ENCODE measurements around the gene ROBO2. TPM values are rescaled to one million over a fixed set of nuclear protein-coding genes. Genes with fewer than 3 reads are reported as not detected.
"Not testable (repeated sequence)": the region's sequence is repeated elsewhere in the genome, so short reads cannot be mapped to it uniquely, and the experiment has no call there.

The ROBO2 gene
- total RNA-seq, 1 donor from 2014 or later = 3.9 TPM

GRCh38 chr3:77404871-77405270 lies 365.0 kb downstream of the ROBO2 start:
- no peak for DNase-seq (ENCODE audit: low read depth)

GRCh38 chr3:77407441-77407840 lies 367.5 kb downstream of the ROBO2 start:
- Histone ChIP-seq H3K27me3 (ENCODE audit: control insufficient read depth, insufficient read depth, low read length) (no peaks in the 10 kb centered on the region), H3K36me3 (ENCODE audit: control insufficient read depth, insufficient read depth, low read length) (no peaks in the 10 kb centered on the region), H3K4me3 (ENCODE audit: low read depth, low read length) (no peak overlapping the region)
- no peak for DNase-seq (ENCODE audit: low read depth)
- TF ChIP-seq, protein P1, sequence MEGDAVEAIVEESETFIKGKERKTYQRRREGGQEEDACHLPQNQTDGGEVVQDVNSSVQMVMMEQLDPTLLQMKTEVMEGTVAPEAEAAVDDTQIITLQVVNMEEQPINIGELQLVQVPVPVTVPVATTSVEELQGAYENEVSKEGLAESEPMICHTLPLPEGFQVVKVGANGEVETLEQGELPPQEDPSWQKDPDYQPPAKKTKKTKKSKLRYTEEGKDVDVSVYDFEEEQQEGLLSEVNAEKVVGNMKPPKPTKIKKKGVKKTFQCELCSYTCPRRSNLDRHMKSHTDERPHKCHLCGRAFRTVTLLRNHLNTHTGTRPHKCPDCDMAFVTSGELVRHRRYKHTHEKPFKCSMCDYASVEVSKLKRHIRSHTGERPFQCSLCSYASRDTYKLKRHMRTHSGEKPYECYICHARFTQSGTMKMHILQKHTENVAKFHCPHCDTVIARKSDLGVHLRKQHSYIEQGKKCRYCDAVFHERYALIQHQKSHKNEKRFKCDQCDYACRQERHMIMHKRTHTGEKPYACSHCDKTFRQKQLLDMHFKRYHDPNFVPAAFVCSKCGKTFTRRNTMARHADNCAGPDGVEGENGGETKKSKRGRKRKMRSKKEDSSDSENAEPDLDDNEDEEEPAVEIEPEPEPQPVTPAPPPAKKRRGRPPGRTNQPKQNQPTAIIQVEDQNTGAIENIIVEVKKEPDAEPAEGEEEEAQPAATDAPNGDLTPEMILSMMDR (IDR thresholded peaks at IDR 0.05; ENCODE audit: insufficient read depth, low read length, poor library complexity, severe bottlenecking) = no peak

More at GRCh38 chr3:77404871-77405270, 365.0 kb downstream of the ROBO2 start:
- Histone ChIP-seq H3K4me3 (ENCODE audit: low read depth, low read length) (no peak overlapping the region), H3K36me3 (ENCODE audit: control insufficient read depth, insufficient read depth, low read length) (no peaks in the 10 kb centered on the region), H3K27me3 (ENCODE audit: control insufficient read depth, insufficient read depth, low read length) (no peaks in the 10 kb centered on the region)
- TF ChIP-seq, protein P1 (IDR thresholded peaks at IDR 0.05; ENCODE audit: insufficient read depth, low read length, poor library complexity, severe bottlenecking) = no peak

DNA sequence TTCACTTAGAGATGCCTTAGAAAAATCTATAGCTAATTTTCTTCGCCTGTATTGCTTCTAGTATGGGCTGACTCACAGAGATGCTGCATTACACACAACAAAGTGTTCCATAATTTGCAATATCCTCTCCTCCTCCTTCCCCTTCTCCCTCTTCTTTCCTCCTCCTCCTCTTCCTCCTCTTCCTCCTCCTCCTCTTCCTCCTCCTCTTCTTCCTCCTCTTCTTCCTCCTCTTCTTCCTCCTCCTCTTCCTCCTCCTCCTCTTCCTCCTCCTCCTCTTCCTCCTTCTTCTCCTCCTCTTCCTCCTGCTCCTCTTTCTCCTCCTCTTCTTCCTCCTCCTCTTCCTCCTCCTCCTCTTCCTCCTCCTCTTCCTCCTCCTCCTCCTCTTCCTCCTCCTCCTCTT lies 370.4 kb downstream of the ROBO2 start:
- not testable (repeated sequence) for H3K4me3 ChIP-seq (ENCODE audit: low read depth, low read length); H3K36me3 ChIP-seq (ENCODE audit: control insufficient read depth, insufficient read depth, low read length); H3K27me3 ChIP-seq (ENCODE audit: control insufficient read depth, insufficient read depth, low read length); DNase-seq (ENCODE audit: low read depth)

- peak; percentile 14 for DNase-seq (ENCODE audit: low read depth)
- TF ChIP-seq, protein P1 (IDR thresholded peaks at IDR 0.05; ENCODE audit: insufficient read depth, low read length, poor library complexity, severe bottlenecking) = no peak
- H3K36me3 ChIP-seq (ENCODE audit: control insufficient read depth, insufficient read depth, low read length) = no peaks in the 10 kb centered on the region
- H3K27me3 ChIP-seq (ENCODE audit: control insufficient read depth, insufficient read depth, low read length) = no peaks in the 10 kb centered on the region
- H3K4me3 ChIP-seq (ENCODE audit: low read depth, low read length) = no peak overlapping the region
These were observed 371.4 kb downstream of the ROBO2 start for GRCh38 chr3:77411334-77411733.

DNA sequence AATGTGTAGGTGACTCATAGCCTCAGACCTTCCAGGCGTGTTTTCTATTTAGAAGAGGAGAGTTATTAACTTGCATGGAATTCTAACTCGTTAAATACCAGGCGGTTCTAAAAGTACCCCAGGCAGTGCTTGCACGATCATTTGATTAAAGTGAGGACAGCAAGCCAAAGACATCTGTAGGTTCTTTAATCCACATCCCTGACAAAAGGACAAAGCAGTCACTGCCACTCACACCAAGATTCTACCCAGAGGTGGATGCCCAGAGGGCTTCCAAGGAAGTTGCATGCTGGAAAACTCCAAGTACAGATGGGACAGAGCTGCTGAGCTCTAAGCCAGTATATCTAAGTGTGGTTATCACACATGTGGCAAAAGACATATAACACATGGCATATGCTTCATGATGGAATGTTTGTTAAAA lies 372.1 kb downstream of the ROBO2 start:
- no peak overlapping the region for H3K4me3 ChIP-seq (ENCODE audit: low read depth, low read length)
- peak; percentile 10 for DNase-seq (ENCODE audit: low read depth)

DNA sequence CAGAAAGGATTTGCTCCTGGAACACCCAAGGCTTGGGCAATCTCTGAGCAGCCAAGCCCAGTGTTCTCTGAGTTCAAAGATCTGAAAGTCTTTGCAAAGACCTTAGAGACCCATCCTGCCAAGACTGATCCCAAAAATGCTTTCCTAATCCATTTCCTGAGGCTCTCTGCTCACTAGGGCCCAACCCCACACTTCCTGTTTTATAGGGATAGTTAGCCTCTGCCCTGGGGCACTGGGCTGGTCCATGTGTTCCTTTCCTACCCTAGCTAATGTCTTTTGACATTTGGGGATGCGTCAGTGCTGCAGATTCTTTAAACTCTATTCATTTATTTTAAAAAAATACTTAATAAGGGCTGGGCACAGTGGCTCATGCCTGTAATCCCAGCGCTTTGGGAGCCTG lies 372.7 kb downstream of the ROBO2 start:
- TF ChIP-seq, protein P1 (IDR thresholded peaks at IDR 0.05; ENCODE audit: insufficient read depth, low read length, poor library complexity, severe bottlenecking) = no peak
- H3K4me3 ChIP-seq (ENCODE audit: low read depth, low read length) = no peak overlapping the region

More for the DNA sequence above, 372.1 kb downstream of the ROBO2 start:
- Histone ChIP-seq H3K36me3 (ENCODE audit: control insufficient read depth, insufficient read depth, low read length) (no peaks in the 10 kb centered on the region), H3K27me3 (ENCODE audit: control insufficient read depth, insufficient read depth, low read length) (no peaks in the 10 kb centered on the region)
- TF ChIP-seq, protein P1 (IDR thresholded peaks at IDR 0.05; ENCODE audit: insufficient read depth, low read length, poor library complexity, severe bottlenecking) = no peak

More for the DNA sequence above, 372.7 kb downstream of the ROBO2 start:
- Histone ChIP-seq H3K27me3 (ENCODE audit: control insufficient read depth, insufficient read depth, low read length) (no peaks in the 10 kb centered on the region), H3K36me3 (ENCODE audit: control insufficient read depth, insufficient read depth, low read length) (no peaks in the 10 kb centered on the region)
- no peak for DNase-seq (ENCODE audit: low read depth)
